HG03280 (cell line): ENCODE measurements around the gene SOX9.

ENCODE experiments used
- ATAC-seq: cut with Tn5 transposase; IDR thresholded peaks from one replicate; pipeline ENCODE4 v1.9.1; 2021; ENCODE audit warnings: mild to moderate bottlenecking, moderate library complexity; ENCODE audit not compliant: unreplicated experiment

SOX9 gene

GRCh38 chr17:72158895-72159885, 38.4 kb downstream of the SOX9 start:
- no peak for ATAC-seq

- no peak for ATAC-seq
These were observed 41.7 kb downstream of the SOX9 start for GRCh38 chr17:72162569-72162968.

GRCh38 chr17:72163474-72163873, 42.7 kb downstream of the SOX9 start:
- no peak for ATAC-seq

- ATAC-seq, result no peak
These were observed 43.4 kb downstream of the SOX9 start for GRCh38 chr17:72164158-72164739.

GRCh38 chr17:72165192-72165866, 44.5 kb downstream of the SOX9 start:
- no peak for ATAC-seq

- ATAC-seq, result no peak
These were observed 45.1 kb downstream of the SOX9 start for GRCh38 chr17:72165867-72166439.

- no peak for ATAC-seq
These were observed 46.8 kb downstream of the SOX9 start for GRCh38 chr17:72167593-72167992.

- ATAC-seq, result no peak
These were observed 49.0 kb downstream of the SOX9 start for GRCh38 chr17:72169823-72170222.

- ATAC-seq, result no peak
These were observed 51.2 kb downstream of the SOX9 start for GRCh38 chr17:72171703-72172667.

GRCh38 chr17:72173499-72174116, 52.8 kb downstream of the SOX9 start:
- no peak for ATAC-seq

GRCh38 chr17:72175263-72175662, 54.4 kb downstream of the SOX9 start:
- no peak for ATAC-seq
